HG03571 (cell line): ENCODE results near the gene ASS1.

Source experiments
- ATAC-seq: cut with Tn5 transposase; IDR thresholded peaks from one replicate; pipeline ENCODE4 v1.9.1; 2021; ENCODE audit not compliant: unreplicated experiment

The ASS1 gene

GRCh38 chr9:130493476-130493875 is 48.7 kb downstream of the ASS1 start:
- ATAC-seq = no peak

DNA sequence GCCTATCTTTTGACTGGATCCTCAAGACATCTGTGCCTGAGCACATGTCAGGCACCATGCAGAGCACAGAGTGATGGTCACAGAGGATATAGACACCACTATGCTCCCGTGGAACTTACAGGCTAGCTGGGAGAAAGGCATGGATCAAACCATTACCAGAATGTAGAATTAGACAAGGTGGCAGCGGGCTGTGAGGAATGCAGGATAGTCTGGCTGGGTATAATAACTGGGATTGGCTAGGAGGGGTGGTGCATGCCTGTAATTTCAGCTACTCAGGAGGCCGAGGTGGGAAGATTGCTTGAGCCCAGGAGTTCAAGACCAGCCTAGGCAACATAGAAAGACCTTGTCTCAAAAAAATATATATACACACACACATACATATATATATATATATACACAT is 50.3 kb downstream of the ASS1 start:
- ATAC-seq = no peak

- ATAC-seq = no peak
Measured at GRCh38 chr9:130497139-130497538, 52.4 kb downstream of the ASS1 start.

DNA sequence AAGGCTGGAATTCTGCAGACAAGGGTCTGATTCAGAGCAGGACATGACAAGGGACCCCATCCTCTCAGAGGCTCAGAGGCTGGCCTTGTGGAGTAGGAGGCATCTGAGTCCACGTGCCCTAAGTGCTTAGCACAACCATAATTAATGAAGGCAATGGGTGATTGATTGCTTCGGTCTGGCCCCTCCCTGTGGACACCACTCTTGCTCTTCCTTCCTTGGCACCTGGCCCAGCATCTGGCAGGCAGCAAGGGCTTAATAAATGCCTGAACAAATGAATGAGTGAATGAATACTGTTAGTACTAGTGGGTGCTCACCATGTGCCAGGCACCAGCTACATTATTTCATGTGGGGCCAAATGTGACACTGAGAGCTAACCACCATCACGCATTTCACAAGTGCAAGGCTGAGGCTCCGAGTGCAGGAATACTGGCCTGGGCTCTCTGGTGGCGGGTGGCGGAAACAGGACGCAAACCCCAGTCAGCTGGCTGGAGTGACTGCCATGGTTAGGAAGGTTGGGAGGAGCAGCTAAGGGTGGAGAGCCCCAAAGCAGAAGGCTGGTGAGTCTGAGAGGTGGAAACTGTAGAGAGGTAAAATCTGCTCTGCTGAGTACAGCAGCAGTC is 53.6 kb downstream of the ASS1 start:
- ATAC-seq = no peak

DNA sequence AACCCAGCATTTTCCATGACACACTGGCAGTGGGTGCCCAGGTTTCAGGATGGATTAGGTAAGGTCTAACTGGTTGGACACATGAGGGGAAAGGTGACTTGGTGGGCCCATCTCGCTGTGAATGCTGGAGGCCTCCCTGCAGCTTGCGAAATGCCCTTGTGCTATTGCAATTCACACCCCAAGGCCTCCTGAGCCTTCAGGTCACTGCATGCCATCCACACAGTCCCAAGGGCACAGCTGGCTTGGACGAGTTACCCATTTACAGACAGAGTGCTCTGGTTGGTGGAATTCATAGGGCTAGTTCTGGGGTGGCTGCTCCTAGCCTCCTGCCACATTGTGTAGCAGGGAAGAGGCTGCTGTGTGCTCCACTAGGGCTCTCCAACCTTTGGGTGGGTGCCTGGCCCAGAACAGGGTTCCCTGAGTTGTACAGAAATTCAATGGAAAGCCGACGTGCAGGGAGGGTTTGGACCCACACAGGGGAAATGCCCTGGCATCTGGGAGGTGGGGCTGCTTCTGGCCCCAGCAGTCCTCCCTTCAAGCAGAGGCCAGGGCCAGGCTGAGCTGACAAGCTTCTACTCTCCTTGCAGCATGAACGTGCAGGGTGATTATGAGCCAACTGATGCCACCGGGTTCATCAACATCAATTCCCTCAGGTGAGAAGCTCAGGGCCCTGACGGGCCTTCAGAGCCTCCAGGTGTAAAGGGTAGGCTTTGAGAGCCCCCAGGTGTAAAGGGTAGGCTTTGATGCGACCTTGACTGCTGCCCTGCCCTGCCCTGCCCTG is 54.3 kb downstream of the ASS1 start:
- no peak for ATAC-seq

DNA sequence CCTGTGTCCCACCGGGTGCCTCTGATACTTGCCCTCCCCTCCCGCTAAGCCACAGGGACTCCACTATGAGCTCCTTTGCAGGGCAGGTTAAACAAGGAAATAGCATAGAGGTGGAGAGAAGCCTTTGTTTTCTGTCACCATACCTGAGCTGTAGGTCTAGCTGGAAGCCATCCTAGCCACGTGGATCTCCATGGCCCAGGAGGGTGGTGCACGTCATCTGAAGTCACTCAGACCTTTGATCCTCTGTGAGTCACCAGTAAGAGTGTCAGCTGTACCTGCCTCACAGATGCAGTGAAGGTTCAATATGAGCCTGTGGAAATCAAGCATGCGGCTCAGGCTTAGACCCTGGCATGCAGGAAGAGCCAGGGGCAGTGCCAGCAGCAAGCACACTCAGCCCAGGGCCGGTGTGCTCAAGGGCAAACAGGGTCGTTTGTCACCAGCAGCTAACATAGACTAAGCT is 55.1 kb downstream of the ASS1 start:
- no peak for ATAC-seq

DNA sequence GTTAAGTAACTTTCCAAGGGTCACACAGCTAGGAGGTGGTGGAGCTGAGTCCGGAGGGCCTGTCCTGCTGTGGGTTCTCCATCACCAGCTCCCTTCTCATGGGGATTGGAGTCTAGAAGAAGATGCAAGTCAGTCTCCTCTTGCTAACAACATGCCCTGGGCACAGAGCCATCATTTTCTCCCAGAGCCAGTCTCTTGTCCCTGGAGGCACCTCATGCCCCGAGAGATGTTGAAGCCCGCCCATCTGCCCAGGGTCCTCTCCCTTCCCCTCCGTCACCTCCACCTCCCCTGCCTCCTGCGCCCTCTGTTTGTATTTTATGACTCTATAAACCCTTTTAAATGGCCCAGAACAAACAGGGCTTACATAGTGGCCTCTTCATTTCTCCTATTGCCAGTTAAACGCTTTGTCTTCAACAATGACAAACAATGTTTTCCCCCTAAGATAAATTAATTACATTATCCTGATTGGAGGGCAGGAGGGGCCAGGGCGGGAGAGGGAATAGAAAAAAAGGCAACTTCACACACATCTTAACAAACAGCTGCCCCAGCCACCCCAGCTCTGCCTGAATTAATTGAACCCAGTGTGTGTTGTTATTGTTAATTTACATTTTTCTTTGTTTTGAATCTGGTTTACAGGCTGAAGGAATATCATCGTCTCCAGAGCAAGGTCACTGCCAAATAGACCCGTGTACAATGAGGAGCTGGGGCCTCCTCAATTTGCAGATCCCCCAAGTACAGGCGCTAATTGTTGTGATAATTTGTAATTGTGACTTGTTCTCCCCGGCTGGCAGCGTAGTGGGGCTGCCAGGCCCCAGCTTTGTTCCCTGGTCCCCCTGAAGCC is 55.8 kb downstream of the ASS1 start:
- ATAC-seq = no peak

- no peak for ATAC-seq
Measured at GRCh38 chr9:130501639-130502038, 56.9 kb downstream of the ASS1 start.

DNA sequence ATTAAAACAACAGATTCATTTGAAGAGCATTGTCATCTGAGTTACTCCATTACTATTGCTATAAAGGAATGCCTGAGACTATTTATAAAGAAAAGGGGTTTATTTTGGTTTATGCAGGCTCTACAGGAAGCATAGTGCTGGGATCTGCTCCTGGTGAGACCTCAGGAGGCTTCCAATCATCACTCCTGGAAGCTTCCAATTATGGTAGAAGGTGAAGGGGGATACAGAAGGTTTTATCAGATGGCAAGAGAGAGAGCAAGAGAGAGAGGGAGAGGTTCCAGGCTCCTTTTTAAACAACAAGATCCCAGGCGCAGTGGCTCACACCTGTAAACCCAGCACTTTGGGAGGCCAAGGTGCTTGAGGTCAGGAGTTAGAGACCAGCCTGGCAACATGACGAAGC is 63.5 kb downstream of the ASS1 start:
- ATAC-seq = no peak

- ATAC-seq = no peak
Measured at GRCh38 chr9:130512199-130512598, 67.4 kb downstream of the ASS1 start.

DNA sequence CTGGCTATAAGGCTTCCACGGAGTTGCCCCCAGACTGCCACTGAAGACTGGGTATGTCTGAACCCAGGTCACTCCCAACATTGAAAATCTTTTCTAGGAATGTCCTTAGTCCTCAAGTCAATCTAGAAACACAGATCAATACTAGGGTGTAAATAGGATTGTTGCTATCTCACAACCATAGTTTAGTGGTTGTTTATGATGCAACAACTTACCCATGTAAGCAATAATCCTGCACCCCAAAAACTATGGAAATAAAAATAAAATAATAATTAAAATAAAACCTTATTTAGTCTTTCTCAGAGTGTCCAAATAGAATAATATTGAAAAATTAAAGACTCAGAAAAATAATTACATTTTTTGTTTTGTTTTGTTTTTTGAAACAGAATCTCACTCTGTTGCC is 68.3 kb downstream of the ASS1 start:
- no peak for ATAC-seq

GRCh38 chr9:130518233-130518632 is 73.5 kb downstream of the ASS1 start:
- no peak for ATAC-seq

GRCh38 chr9:130518943-130519799 is 74.4 kb downstream of the ASS1 start:
- ATAC-seq = no peak

DNA sequence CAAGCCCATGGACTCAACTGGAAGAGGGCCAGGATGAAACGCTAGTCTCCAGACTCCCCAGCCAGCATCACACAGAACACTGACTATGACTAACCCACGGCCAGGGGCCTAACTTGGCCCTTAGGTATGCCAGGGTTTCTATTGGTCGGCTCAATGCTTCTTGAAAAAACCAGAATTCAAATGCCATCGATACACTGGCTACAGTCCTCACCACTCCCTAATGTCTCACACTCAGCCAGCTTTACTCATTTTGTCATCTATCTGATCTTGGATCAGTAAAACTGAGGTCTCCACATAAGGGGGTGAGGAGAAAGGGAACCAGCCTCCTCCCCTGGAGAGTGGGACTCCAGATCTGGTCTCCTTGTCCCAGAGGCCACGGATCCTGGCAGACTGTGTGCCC is 75.2 kb downstream of the ASS1 start:
- no peak for ATAC-seq

GRCh38 chr9:130521715-130522114 is 77.0 kb downstream of the ASS1 start:
- no peak for ATAC-seq

- no peak for ATAC-seq
Measured at GRCh38 chr9:130522233-130522808, 77.6 kb downstream of the ASS1 start.

GRCh38 chr9:130523921-130524320 is 79.2 kb downstream of the ASS1 start:
- ATAC-seq = no peak

DNA sequence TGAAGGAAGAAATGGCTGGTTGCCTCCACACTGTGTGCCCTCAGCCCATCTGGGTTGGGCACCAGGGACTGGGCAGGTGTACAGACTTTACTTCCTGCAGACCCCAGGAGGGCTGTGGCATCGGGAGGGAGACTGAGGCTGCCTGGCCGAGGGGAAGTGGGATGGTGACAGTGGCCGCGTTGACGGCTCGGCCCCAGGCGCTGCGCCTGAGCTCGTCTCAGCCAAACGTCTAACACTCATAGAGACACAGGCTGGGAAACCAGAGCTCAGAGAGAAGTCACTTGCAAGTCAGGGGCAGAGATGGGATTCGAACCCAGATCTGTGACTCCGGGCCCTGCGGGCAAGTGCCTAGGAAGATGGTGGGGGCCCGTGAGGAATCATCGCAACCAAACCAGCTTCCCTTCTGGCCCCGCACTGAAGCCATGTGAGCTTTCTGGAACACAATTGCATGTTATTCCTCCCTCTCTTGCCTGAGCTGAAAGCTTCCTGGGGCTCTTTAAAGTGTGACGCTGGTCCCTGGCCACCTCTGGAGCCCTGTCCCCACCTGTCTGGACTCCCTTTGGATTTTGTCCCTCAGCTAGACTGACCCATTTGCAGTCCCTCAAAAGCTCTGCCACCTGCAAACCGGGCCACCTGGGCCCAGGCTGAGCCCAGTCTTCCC is 81.6 kb downstream of the ASS1 start:
- no peak for ATAC-seq

DNA sequence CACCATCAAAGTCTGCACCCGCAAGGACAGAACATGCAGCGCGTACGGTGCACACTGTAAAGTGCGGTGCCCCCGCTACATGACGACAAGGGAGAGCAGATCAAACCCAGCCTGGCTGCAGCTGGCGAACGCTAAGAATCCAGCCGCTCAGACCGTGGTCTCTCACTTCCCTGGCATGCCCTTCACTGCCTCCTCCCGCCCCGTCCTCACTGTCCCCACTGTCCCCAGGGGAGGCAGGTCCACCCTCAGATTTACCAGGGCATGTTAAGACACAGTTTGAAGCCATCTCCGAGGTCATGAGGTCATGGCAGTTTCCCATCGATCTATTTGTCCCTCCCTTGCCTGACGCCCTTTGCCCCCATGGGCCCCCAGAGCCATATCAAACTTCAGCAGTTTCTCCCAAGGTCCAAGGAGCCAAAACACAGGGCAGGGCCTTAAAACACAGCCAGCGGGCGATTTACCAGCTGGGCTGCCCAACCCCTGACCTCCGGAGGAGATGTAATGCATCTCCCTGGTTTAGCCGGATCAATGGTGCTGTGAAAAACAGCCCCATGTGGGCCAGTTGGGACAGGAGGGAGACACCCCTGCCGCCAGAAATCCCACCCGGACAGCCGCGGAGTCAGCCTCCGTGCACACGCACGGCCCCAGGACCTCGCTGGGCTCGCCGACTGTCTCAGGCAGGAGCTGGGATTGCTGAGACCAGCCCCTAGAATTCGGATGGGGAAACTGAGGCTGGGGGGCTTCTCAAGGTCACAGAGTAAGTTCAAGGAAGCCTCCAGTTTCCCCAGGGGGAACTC is 82.3 kb downstream of the ASS1 start:
- no peak for ATAC-seq
